Measurements from ENCODE around the gene DDX20.

DNA sequence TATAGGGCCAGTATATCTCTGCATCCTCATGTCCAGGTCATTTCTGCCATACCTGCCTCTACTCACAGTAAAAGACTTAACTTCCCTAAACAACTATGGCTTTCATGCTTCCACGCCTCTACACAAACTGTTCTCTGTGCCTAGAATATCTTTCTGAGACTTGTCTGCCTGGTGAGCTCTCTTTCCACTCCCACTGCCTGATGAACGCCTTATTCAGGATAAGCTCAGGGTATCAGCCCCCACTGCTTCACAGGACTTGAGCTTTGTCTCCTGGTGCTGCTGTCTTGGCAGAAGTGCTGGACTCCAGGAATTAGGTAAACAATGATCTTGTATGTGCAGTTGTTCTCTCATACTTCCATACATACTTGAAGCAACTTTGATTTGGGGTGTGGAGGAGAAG lies 4.8 kb upstream of the DDX20 start:
- no peak for TF ChIP-seq CTCF (conservative IDR thresholded peaks at IDR 0.05)
- no peak for TF ChIP-seq EZH2 (IDR thresholded peaks at IDR 0.05; ENCODE audit: low read depth)

All from PC-9 (cell line).